HEK293 (cell line): ENCODE measurements around the gene NAV1.

Experiments used
- CTCF ChIA-PET: fragments of 350-600 bp; formaldehyde crosslinking; extraction: SDS; loops from one replicate; lab custom pipeline; 2021; ENCODE audit warnings: antibody characterized with exemption; lab: Yijun Ruan, JAX
- POLR2A ChIA-PET: fragments of 300-600 bp; formaldehyde crosslinking; extraction: SDS; loops from one replicate; lab custom pipeline; 2020; ENCODE audit warnings: antibody characterized with exemption, inconsistent platforms; lab: Yijun Ruan, JAX
- H3K27ac ChIP-seq: fragments of 200-500 bp; sonication (Bioruptor generic); 2 replicates; pipeline ENCODE4 v1.5.1; 2014; ENCODE audit warnings: low read depth, low read length, control low read depth, inconsistent platforms; ENCODE audit errors: extremely low read depth
- H3K36me3 ChIP-seq, 2 experiments: fragments of 200-500 bp in 1 of 2; sonication (Bioruptor generic) in 1 of 2; 1 replicate in 1 of 2; 2 replicates in 1 of 2; pipeline ENCODE4 v1.5.1; 2014 to 2017; ENCODE audit warnings: inconsistent platforms in 2 of 2, low read length in 2 of 2; ENCODE audit not compliant: control insufficient read depth in 2 of 2, insufficient read depth in 1 of 2
- H3K4me1 ChIP-seq: fragments of 200-500 bp; sonication (Bioruptor generic); 2 replicates; pipeline ENCODE4 v1.5.1; 2014; ENCODE audit warnings: mild to moderate bottlenecking, low read length, inconsistent platforms; ENCODE audit not compliant: control insufficient read depth, insufficient read depth
- H3K4me3 ChIP-seq: 2 replicates; pipeline ENCODE4 v1.5.1; 2011; ENCODE audit warnings: low read depth, mild to moderate bottlenecking, control low read depth, low read length, moderate library complexity
- H3K9me3 ChIP-seq: fragments of 200-500 bp; sonication (Bioruptor generic); 2 replicates; pipeline ENCODE4 v1.5.1; 2014; ENCODE audit warnings: low read depth, low read length, inconsistent platforms; ENCODE audit not compliant: control insufficient read depth, insufficient read depth
- KLF8 ChIP-seq: fragments of 450-650 bp; formaldehyde crosslinking; IDR thresholded peaks from 2 replicates; pipeline ENCODE4 v1.5.1; 2016; ENCODE audit warnings: missing biosample characterization, missing genetic modification characterization
- SCRT2 ChIP-seq: fragments of 450-650 bp; formaldehyde crosslinking; IDR thresholded peaks from 2 replicates; pipeline ENCODE4 v1.5.1; 2016; ENCODE audit warnings: missing biosample characterization, missing genetic modification characterization
- YY1 ChIP-seq: fragments of 450-650 bp; formaldehyde crosslinking; IDR thresholded peaks from 2 replicates; pipeline ENCODE4 v1.5.1; 2018; ENCODE audit warnings: missing biosample characterization, missing genetic modification characterization
- ZBTB11 ChIP-seq: fragments of 450-650 bp; formaldehyde crosslinking; conservative IDR thresholded peaks from 2 replicates; pipeline ENCODE4 v1.5.1; 2016; ENCODE audit warnings: low read depth, missing biosample characterization, missing genetic modification characterization
- ZBTB8A ChIP-seq: fragments of 450-650 bp; formaldehyde crosslinking; IDR thresholded peaks from 2 replicates; pipeline ENCODE4 v1.5.1; 2016; ENCODE audit warnings: missing biosample characterization, missing genetic modification characterization
- ZIC2 ChIP-seq: fragments of 450-650 bp; formaldehyde crosslinking; IDR thresholded peaks from 2 replicates; pipeline ENCODE4 v1.5.1; 2016; ENCODE audit warnings: missing biosample characterization, missing genetic modification characterization
- ZNF221 ChIP-seq: fragments of 450-650 bp; formaldehyde crosslinking; IDR thresholded peaks from 2 replicates; pipeline ENCODE4 v1.5.1; 2017; ENCODE audit warnings: missing biosample characterization, missing genetic modification characterization, borderline replicate concordance
- ZNF248 ChIP-seq: fragments of 450-650 bp; formaldehyde crosslinking; IDR thresholded peaks from 2 replicates; pipeline ENCODE4 v1.5.1; 2017; ENCODE audit warnings: missing biosample characterization, missing genetic modification characterization
- ZNF37A ChIP-seq: fragments of 450-650 bp; IDR thresholded peaks from 2 replicates; pipeline ENCODE4 v1.5.1; 2018; ENCODE audit warnings: missing biosample characterization, missing genetic modification characterization
- ZNF529 ChIP-seq: fragments of 450-650 bp; formaldehyde crosslinking; IDR thresholded peaks from 2 replicates; pipeline ENCODE4 v1.5.1; 2017; ENCODE audit warnings: missing genetic modification characterization, missing biosample characterization; ENCODE audit not compliant: insufficient replicate concordance
- ZNF600 ChIP-seq: fragments of 450-650 bp; formaldehyde crosslinking; IDR thresholded peaks from 2 replicates; pipeline ENCODE4 v1.5.1; 2016; ENCODE audit warnings: missing biosample characterization, missing genetic modification characterization
- ZNF639 ChIP-seq: fragments of 450-650 bp; formaldehyde crosslinking; IDR thresholded peaks from 2 replicates; pipeline ENCODE4 v1.5.1; 2016; ENCODE audit warnings: missing biosample characterization, missing genetic modification characterization
- ZNF704 ChIP-seq: fragments of 450-650 bp; formaldehyde crosslinking; IDR thresholded peaks from 2 replicates; pipeline ENCODE4 v1.5.1; 2016; ENCODE audit warnings: missing biosample characterization, missing genetic modification characterization
- ZNF707 ChIP-seq: fragments of 450-650 bp; formaldehyde crosslinking; IDR thresholded peaks from 2 replicates; pipeline ENCODE4 v1.5.1; 2016; ENCODE audit warnings: missing biosample characterization, missing genetic modification characterization

Gene NAV1

GRCh38 chr1:201570886-201571624 is 32.1 kb downstream of the NAV1 start:
- no peak overlapping the region for H3K27ac ChIP-seq
- no peak overlapping the region for H3K4me3 ChIP-seq
- no peaks in the 10 kb centered on the region for H3K36me3 ChIP-seq
- peak; percentile 73 for TF ChIP-seq ZIC2 (tag by site-specific recombination)
- no peak for TF ChIP-seq ZNF221 (tag by site-specific recombination)
- no peaks in the 10 kb centered on the region for H3K9me3 ChIP-seq
- no peaks in the 10 kb centered on the region for H3K4me1 ChIP-seq
- POLR2A ChIA-PET = no interaction called here
- CTCF ChIA-PET = interaction anchor here (0.6 to 1.0 kb wide), 2 partner anchors 222 to 226 kb away, joined by 3 to 6 read pairs; no protein-coding TSS in a partner anchor

GRCh38 chr1:201573030-201573429 is 34.1 kb downstream of the NAV1 start:
- Histone ChIP-seq H3K36me3 (no peaks in the 10 kb centered on the region), H3K4me3 (no peak overlapping the region), H3K9me3 (no peaks in the 10 kb centered on the region), H3K4me1 (no peaks in the 10 kb centered on the region), H3K27ac (no peak overlapping the region)
- POLR2A ChIA-PET = no interaction called here
- TF ChIP-seq ZBTB11 (tag by site-specific recombination) = no peak
- CTCF ChIA-PET = interaction anchor here (0.7 to 2.1 kb wide), 3 partner anchors 13 to 137 kb away, joined by 3 to 7 read pairs (median 4); no protein-coding TSS in a partner anchor

- POLR2A ChIA-PET = no interaction called here
- Histone ChIP-seq H3K9me3 (no peaks in the 10 kb centered on the region), H3K27ac (no peak overlapping the region), H3K4me1 (no peaks in the 10 kb centered on the region), H3K36me3 (no peaks in the 10 kb centered on the region), H3K4me3 (no peak overlapping the region)
- CTCF ChIA-PET = interaction anchor here (0.7 to 2.1 kb wide), 3 partner anchors 14 to 215 kb away, joined by 3 to 7 read pairs (median 3); no protein-coding TSS in a partner anchor
- no peak for TF ChIP-seq YY1
- TF ChIP-seq, all 188 proteins: peak for 0
Observed at GRCh38 chr1:201573923-201574322, 35.0 kb downstream of the NAV1 start.

GRCh38 chr1:201575912-201576311 is 37.0 kb downstream of the NAV1 start:
- CTCF ChIA-PET = no interaction called here

GRCh38 chr1:201576914-201577313 is 38.0 kb downstream of the NAV1 start:
- no peak overlapping the region for H3K27ac ChIP-seq

More at GRCh38 chr1:201575912-201576311, 37.0 kb downstream of the NAV1 start:
- peak; percentile 98 for TF ChIP-seq ZNF529 (tag by site-specific recombination)
- TF ChIP-seq ZNF600 (tag by site-specific recombination) = no peak
- TF ChIP-seq ZBTB8A = 0 out of 2 replicates have a peak, but pooled peaks have one; percentile 21
- POLR2A ChIA-PET = interaction anchor here (1.8 kb wide), 1 partner anchor 27 kb away, joined by 4 read pairs; no protein-coding TSS in a partner anchor
- H3K36me3 ChIP-seq = no peaks in the 10 kb centered on the region
- H3K4me3 ChIP-seq = no peak overlapping the region
- H3K27ac ChIP-seq = no peak overlapping the region
- no peaks in the 10 kb centered on the region for H3K4me1 ChIP-seq
- no peaks in the 10 kb centered on the region for H3K9me3 ChIP-seq

More at GRCh38 chr1:201576914-201577313, 38.0 kb downstream of the NAV1 start:
- Histone ChIP-seq H3K4me1 (no peaks in the 10 kb centered on the region), H3K9me3 (no peaks in the 10 kb centered on the region), H3K4me3 (no peak overlapping the region), H3K36me3 (no peaks in the 10 kb centered on the region)
- ChIA-PET CTCF (interaction anchor here (0.6 kb wide), 2 partner anchors 132 to 137 kb away, joined by 3 to 4 read pairs; no protein-coding TSS in a partner anchor), POLR2A (no interaction called here)
- no peak for TF ChIP-seq ZNF704
- no peak for TF ChIP-seq ZNF639
- no peak for TF ChIP-seq ZNF37A (tag by site-specific recombination)
- no peak for TF ChIP-seq SCRT2
- no peak for TF ChIP-seq KLF8 (tag by site-specific recombination)
- no peak for TF ChIP-seq ZNF707 (tag by site-specific recombination)
- no peak for TF ChIP-seq ZNF248
